Measurements from ENCODE around the gene MMP24. TPM values are rescaled to one million over a fixed set of nuclear protein-coding genes. Genes with fewer than 3 reads are reported as not detected.

MMP24 gene
- total RNA-seq, 1 donor from 2014 or later, result 1.9 TPM

- Histone ChIP-seq H3F3A (ENCODE audit: low read depth) (peaks cover 30% of the 10 kb centered on the region), H3K4me2 (no peak overlapping the region), H3K79me2 (ENCODE audit: low read depth) (peaks cover 10% of the 10 kb centered on the region), H3K4me1 (no peaks in the 10 kb centered on the region), H3K9ac (no peak overlapping the region), H3K27me3 (no peaks in the 10 kb centered on the region), H3K4me3 (no peak overlapping the region), H2AFZ (replicated peaks) (no peak overlapping the region), H3K27ac (no peak overlapping the region), H3K9me3 (ENCODE audit: low read depth) (no peaks in the 10 kb centered on the region), H3K36me3 (no peaks in the 10 kb centered on the region), H4K20me1 (ENCODE audit: low read depth) (no peaks in the 10 kb centered on the region)
- H3K9me3 Mint-ChIP-seq, result no peaks in the 10 kb centered on the region
- no peak overlapping the region for H3K27ac Mint-ChIP-seq
- no peak for DNase-seq (ENCODE audit: low spot score)
- peaks cover 19% of the 10 kb centered on the region for H3K36me3 Mint-ChIP-seq
- peak overlapping the region; percentile 41 for H3K4me3 Mint-ChIP-seq
- TF ChIP-seq, protein P1, sequence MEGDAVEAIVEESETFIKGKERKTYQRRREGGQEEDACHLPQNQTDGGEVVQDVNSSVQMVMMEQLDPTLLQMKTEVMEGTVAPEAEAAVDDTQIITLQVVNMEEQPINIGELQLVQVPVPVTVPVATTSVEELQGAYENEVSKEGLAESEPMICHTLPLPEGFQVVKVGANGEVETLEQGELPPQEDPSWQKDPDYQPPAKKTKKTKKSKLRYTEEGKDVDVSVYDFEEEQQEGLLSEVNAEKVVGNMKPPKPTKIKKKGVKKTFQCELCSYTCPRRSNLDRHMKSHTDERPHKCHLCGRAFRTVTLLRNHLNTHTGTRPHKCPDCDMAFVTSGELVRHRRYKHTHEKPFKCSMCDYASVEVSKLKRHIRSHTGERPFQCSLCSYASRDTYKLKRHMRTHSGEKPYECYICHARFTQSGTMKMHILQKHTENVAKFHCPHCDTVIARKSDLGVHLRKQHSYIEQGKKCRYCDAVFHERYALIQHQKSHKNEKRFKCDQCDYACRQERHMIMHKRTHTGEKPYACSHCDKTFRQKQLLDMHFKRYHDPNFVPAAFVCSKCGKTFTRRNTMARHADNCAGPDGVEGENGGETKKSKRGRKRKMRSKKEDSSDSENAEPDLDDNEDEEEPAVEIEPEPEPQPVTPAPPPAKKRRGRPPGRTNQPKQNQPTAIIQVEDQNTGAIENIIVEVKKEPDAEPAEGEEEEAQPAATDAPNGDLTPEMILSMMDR (IDR thresholded peaks at IDR 0.05), result no peak
- TF ChIP-seq EZH2 (IDR thresholded peaks at IDR 0.05) (no peak), EZH2phosphoT487 (IDR thresholded peaks at IDR 0.05) (no peak)
- H3K27me3 Mint-ChIP-seq (ENCODE audit: insufficient read depth, low read depth), result peaks cover 4% of the 10 kb centered on the region
- H3K4me1 Mint-ChIP-seq, result peaks cover 15% of the 10 kb centered on the region
These were observed 49.3 kb downstream of the MMP24 start for GRCh38 chr20:35275741-35276251.

DNA sequence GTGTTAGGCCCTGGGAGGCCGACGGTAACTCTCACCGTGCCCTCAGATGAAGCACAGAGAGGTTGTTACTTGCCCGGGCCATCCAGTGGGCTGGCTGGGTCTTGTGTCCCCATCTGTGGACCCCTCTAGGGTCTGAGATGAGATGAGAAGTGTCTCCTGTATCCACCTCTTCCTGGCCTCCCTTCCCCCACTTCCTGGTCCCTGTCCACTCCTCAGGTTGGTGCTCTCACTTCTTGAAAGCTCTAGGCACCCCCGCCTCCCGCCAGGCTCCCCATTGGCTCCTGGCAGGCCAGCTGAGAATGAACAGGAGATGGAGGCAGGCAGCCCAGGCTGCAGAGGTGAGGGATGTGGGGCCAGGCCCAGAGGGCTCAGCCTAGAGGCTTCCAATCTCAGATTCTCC lies 49.9 kb downstream of the MMP24 start:
- Histone ChIP-seq H2AFZ (replicated peaks) (no peak overlapping the region), H3K4me3 (no peak overlapping the region), H3F3A (ENCODE audit: low read depth) (peaks cover 30% of the 10 kb centered on the region), H3K79me2 (ENCODE audit: low read depth) (peaks cover 13% of the 10 kb centered on the region), H3K27ac (no peak overlapping the region), H3K36me3 (no peaks in the 10 kb centered on the region), H3K27me3 (no peaks in the 10 kb centered on the region), H3K4me2 (peak overlapping the region; percentile 96), H3K9ac (no peak overlapping the region), H3K9me3 (ENCODE audit: low read depth) (no peaks in the 10 kb centered on the region), H3K4me1 (no peaks in the 10 kb centered on the region), H4K20me1 (ENCODE audit: low read depth) (no peaks in the 10 kb centered on the region)
- peaks cover 4% of the 10 kb centered on the region for H3K27me3 Mint-ChIP-seq (ENCODE audit: insufficient read depth, low read depth)
- H3K4me1 Mint-ChIP-seq, result peaks cover 15% of the 10 kb centered on the region
- H3K36me3 Mint-ChIP-seq, result peaks cover 19% of the 10 kb centered on the region
- no peak overlapping the region for H3K27ac Mint-ChIP-seq
- H3K9me3 Mint-ChIP-seq, result no peaks in the 10 kb centered on the region
- TF ChIP-seq EZH2 (IDR thresholded peaks at IDR 0.05) (no peak), EZH2phosphoT487 (IDR thresholded peaks at IDR 0.05) (no peak)
- TF ChIP-seq, protein P1 (IDR thresholded peaks at IDR 0.05), result no peak
- peak overlapping the region; percentile 97 for H3K4me3 Mint-ChIP-seq
- DNase-seq (ENCODE audit: low spot score), result no peak

DNA sequence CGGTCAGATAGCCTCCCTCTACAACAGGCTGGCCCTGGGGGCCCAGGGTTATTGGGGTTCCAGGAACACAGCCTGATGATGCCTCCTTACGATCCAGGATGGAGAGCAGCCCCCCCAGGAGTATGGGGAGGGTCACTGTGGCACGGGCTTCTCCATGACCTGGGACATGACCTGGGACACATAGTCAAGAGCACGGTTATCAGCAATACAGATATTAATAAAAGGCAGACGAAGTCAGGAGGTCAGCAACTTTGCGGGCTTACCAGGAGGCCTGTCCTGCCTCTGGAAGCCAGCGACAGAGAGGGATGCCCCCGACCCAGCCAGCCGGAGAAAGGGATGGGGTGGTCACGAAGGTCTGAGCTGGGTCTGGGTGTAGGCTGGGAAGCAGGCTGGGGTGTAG lies 50.6 kb downstream of the MMP24 start:
- Histone ChIP-seq H3K36me3 (no peaks in the 10 kb centered on the region), H3K27me3 (no peaks in the 10 kb centered on the region), H3F3A (ENCODE audit: low read depth) (peaks cover 30% of the 10 kb centered on the region), H4K20me1 (ENCODE audit: low read depth) (no peaks in the 10 kb centered on the region), H3K4me1 (no peaks in the 10 kb centered on the region), H2AFZ (replicated peaks) (no peak overlapping the region), H3K4me2 (peak overlapping the region; percentile 96), H3K9me3 (ENCODE audit: low read depth) (no peaks in the 10 kb centered on the region), H3K79me2 (ENCODE audit: low read depth) (peaks cover 20% of the 10 kb centered on the region), H3K4me3 (peak overlapping the region; percentile 79), H3K27ac (peak overlapping the region; percentile 72), H3K9ac (peak overlapping the region; percentile 70)
- Mint-ChIP-seq H3K27ac (peak overlapping the region; percentile 98), H3K4me3 (peak overlapping the region; percentile 97), H3K36me3 (peaks cover 23% of the 10 kb centered on the region), H3K9me3 (no peaks in the 10 kb centered on the region), H3K27me3 (ENCODE audit: insufficient read depth, low read depth) (peaks cover 4% of the 10 kb centered on the region), H3K4me1 (peaks cover 16% of the 10 kb centered on the region)
- DNase-seq (ENCODE audit: low spot score), result no peak
- TF ChIP-seq EZH2 (IDR thresholded peaks at IDR 0.05) (no peak), EZH2phosphoT487 (IDR thresholded peaks at IDR 0.05) (no peak)
- TF ChIP-seq, protein P1 (IDR thresholded peaks at IDR 0.05), result no peak

Data from neural progenitor cell (in vitro differentiated cells).